CD8-positive, alpha-beta memory T cell (primary cell): ENCODE measurements around the gene CLIP3. TPM values are rescaled to one million over a fixed set of nuclear protein-coding genes. Genes with fewer than 3 reads are reported as not detected.
"Not testable (repeated sequence)": the region's sequence is repeated elsewhere in the genome, so short reads cannot be mapped to it uniquely, and the experiment has no call there.

Experiments
- CTCF ChIA-PET: fragments of 350-600 bp; sonication (Branson Sonifier 250); formaldehyde crosslinking; loops from one replicate; lab custom pipeline; 2021; ENCODE audit warnings: antibody characterized with exemption; lab: Charles Lee
- POLR2A ChIA-PET: fragments of 350-600 bp; sonication (Branson Sonifier 250); formaldehyde crosslinking; loops from one replicate; lab custom pipeline; 2021; ENCODE audit warnings: antibody characterized with exemption; lab: Charles Lee
- DNase-seq, 5 donors: peaks; one replicate each; pipeline versions ENCODE4 v3.0.0 to v3.0.0-alpha.2; 2020 to 2022; ENCODE audit warnings: mixed read lengths in 1 of 5
- H3K27ac ChIP-seq: one replicate; pipeline ENCODE4 v1.7.0; 2013; ENCODE audit warnings: low read depth, mild to moderate bottlenecking, low read length, moderate library complexity
- H3K27me3 ChIP-seq: 2 replicates; pipeline ENCODE4 v1.7.0; 2013; ENCODE audit warnings: low read length, mild to moderate bottlenecking; ENCODE audit not compliant: insufficient read depth, poor library complexity, severe bottlenecking
- H3K36me3 ChIP-seq: 2 replicates; pipeline ENCODE4 v1.7.0; 2013; ENCODE audit warnings: mild to moderate bottlenecking, low read length, moderate library complexity; ENCODE audit not compliant: insufficient read depth
- H3K4me1 ChIP-seq: 2 replicates; pipeline ENCODE4 v1.7.0; 2013; ENCODE audit warnings: mild to moderate bottlenecking, low read length, moderate library complexity; ENCODE audit not compliant: insufficient read depth
- H3K4me3 ChIP-seq: 2 replicates; pipeline ENCODE4 v1.7.0; 2013; ENCODE audit warnings: mild to moderate bottlenecking, low read length
- H3K9me3 ChIP-seq: 2 replicates; pipeline ENCODE4 v1.7.0; 2013; ENCODE audit warnings: mild to moderate bottlenecking, low read length
- H3K27ac Mint-ChIP-seq, 8 donors: one replicate each; pipeline ENCODE4 v1.8.0; 2020 to 2021; ENCODE audit warnings: mixed read lengths in 8 of 8, mild to moderate bottlenecking in 6 of 8, inconsistent platforms in 3 of 8, moderate library complexity in 3 of 8
- H3K27me3 Mint-ChIP-seq, 2 donors: one replicate each; pipeline ENCODE4 v1.8.0; 2020 to 2021; ENCODE audit warnings: mixed read lengths in 2 of 2, mild to moderate bottlenecking in 1 of 2, moderate library complexity in 1 of 2
- H3K36me3 Mint-ChIP-seq, 3 donors: one replicate each; pipeline ENCODE4 v1.8.0; 2020 to 2021; ENCODE audit warnings: mixed read lengths in 3 of 3, inconsistent platforms in 1 of 3, mild to moderate bottlenecking in 1 of 3
- H3K4me1 Mint-ChIP-seq, 3 donors: one replicate each; pipeline ENCODE4 v1.8.0; 2020 to 2021; ENCODE audit warnings: mixed read lengths in 3 of 3, inconsistent platforms in 1 of 3, mild to moderate bottlenecking in 1 of 3
- H3K4me3 Mint-ChIP-seq, 7 donors: one replicate each; pipeline ENCODE4 v1.8.0; 2020 to 2021; ENCODE audit warnings: mixed read lengths in 7 of 7, mild to moderate bottlenecking in 6 of 7, moderate library complexity in 4 of 7, inconsistent platforms in 2 of 7
- H3K9me3 Mint-ChIP-seq, 5 donors: one replicate each; pipeline ENCODE4 v1.8.0; 2020 to 2022; ENCODE audit warnings: mixed read lengths in 5 of 5, mild to moderate bottlenecking in 3 of 5, moderate library complexity in 2 of 5, inconsistent platforms in 1 of 5
- polyA plus RNA-seq: library from polyadenylated mRNA; unstranded; fragments of 300-500 nt; fragmentation: Illumina TruSeq; gene quantifications from one replicate; pipeline ENCODE4 v1.2.3, GENCODE V29; 2021
- total RNA-seq, 2 experiments: library from RNA; stranded (reverse); gene quantifications; one replicate each; pipeline ENCODE4 v1.2.3, GENCODE V29; 2021

CLIP3 gene
- total and polyA plus RNA-seq, 3 experiments from 2014 or later = 0.29 to 0.39 (median 0.33) TPM

- Mint-ChIP-seq H3K36me3 (peaks cover 0 to 31% (median 10%) of the 10 kb centered on the region in 3 donors), H3K27ac (no peak overlapping the region), H3K9me3 (no peaks in the 10 kb centered on the region), H3K4me3 (no peak overlapping the region), H3K27me3 (peaks cover 0 to 4% of the 10 kb centered on the region in 2 donors), H3K4me1 (peaks cover 6 to 12% (median 11%) of the 10 kb centered on the region in 3 donors)
- ChIA-PET CTCF (no interaction called here), POLR2A (no interaction called here)
- Histone ChIP-seq H3K4me1 (peaks cover 6% of the 10 kb centered on the region), H3K27me3 (no peaks in the 10 kb centered on the region), H3K9me3 (no peaks in the 10 kb centered on the region), H3K36me3 (no peaks in the 10 kb centered on the region), H3K4me3 (no peak overlapping the region), H3K27ac (no peak overlapping the region)
- no peak for DNase-seq
Observed at GRCh38 chr19:36041831-36042230, 9.2 kb upstream of the CLIP3 start.

- H3K9me3 Mint-ChIP-seq, H3K27me3 ChIP-seq, H3K27ac ChIP-seq, H3K9me3 ChIP-seq, H3K27me3 Mint-ChIP-seq, DNase-seq, H3K36me3 ChIP-seq, CTCF ChIA-PET, H3K4me3 Mint-ChIP-seq, H3K4me3 ChIP-seq: not testable (repeated sequence)
- H3K27ac Mint-ChIP-seq = peak overlapping the region in 2 of 8 donors; percentile 38 to 44
- POLR2A ChIA-PET = interaction anchor here (0.6 kb wide), 1 partner anchor 35 kb away, joined by 5 read pairs; no protein-coding TSS in a partner anchor
- H3K36me3 Mint-ChIP-seq = peaks cover 0 to 25% (median 10%) of the 10 kb centered on the region in 3 donors
- H3K4me1 ChIP-seq = peaks cover 11% of the 10 kb centered on the region
- peaks cover 9 to 14% (median 11%) of the 10 kb centered on the region in 3 donors for H3K4me1 Mint-ChIP-seq
Observed at GRCh38 chr19:36041092-36041491, 8.4 kb upstream of the CLIP3 start.

- H3K4me3 ChIP-seq = no peak overlapping the region
- H3K4me3 Mint-ChIP-seq = no peak overlapping the region
- H3K27me3 ChIP-seq = no peaks in the 10 kb centered on the region
- ChIA-PET CTCF (no interaction called here), POLR2A (no interaction called here)
- peaks cover 0 to 2% of the 10 kb centered on the region in 2 donors for H3K27me3 Mint-ChIP-seq
- no peaks in the 10 kb centered on the region for H3K9me3 Mint-ChIP-seq
- H3K4me1 ChIP-seq = peaks cover 17% of the 10 kb centered on the region
- DNase-seq = no peak
- no peak overlapping the region for H3K27ac ChIP-seq
- H3K4me1 Mint-ChIP-seq = peaks cover 15 to 19% (median 15%) of the 10 kb centered on the region in 3 donors
- no peaks in the 10 kb centered on the region for H3K9me3 ChIP-seq
- H3K27ac Mint-ChIP-seq = peak overlapping the region in 1 of 8 donors; percentile 93
- peaks cover 0 to 25% (median 10%) of the 10 kb centered on the region in 3 donors for H3K36me3 Mint-ChIP-seq
- no peaks in the 10 kb centered on the region for H3K36me3 ChIP-seq
Observed at GRCh38 chr19:36040495-36040894, 7.8 kb upstream of the CLIP3 start.

GRCh38 chr19:36031308-36031707 is 1.4 kb downstream of the CLIP3 start:
- DNase-seq = no peak
- Histone ChIP-seq H3K36me3 (peaks cover 4% of the 10 kb centered on the region), H3K27me3 (no peaks in the 10 kb centered on the region), H3K27ac (no peak overlapping the region), H3K4me3 (no peak overlapping the region), H3K9me3 (no peaks in the 10 kb centered on the region), H3K4me1 (peaks cover 15% of the 10 kb centered on the region)
- H3K4me3 Mint-ChIP-seq = no peak overlapping the region
- H3K36me3 Mint-ChIP-seq = peaks cover 9 to 32% (median 11%) of the 10 kb centered on the region in 3 donors
- ChIA-PET POLR2A (no interaction called here), CTCF (no interaction called here)
- peaks cover 16 to 31% (median 23%) of the 10 kb centered on the region in 3 donors for H3K4me1 Mint-ChIP-seq
- H3K27me3 Mint-ChIP-seq = peaks cover 0 to 11% of the 10 kb centered on the region in 2 donors
- H3K9me3 Mint-ChIP-seq = no peaks in the 10 kb centered on the region
- H3K27ac Mint-ChIP-seq = peak overlapping the region in 2 of 8 donors; percentile 38 to 54

DNA sequence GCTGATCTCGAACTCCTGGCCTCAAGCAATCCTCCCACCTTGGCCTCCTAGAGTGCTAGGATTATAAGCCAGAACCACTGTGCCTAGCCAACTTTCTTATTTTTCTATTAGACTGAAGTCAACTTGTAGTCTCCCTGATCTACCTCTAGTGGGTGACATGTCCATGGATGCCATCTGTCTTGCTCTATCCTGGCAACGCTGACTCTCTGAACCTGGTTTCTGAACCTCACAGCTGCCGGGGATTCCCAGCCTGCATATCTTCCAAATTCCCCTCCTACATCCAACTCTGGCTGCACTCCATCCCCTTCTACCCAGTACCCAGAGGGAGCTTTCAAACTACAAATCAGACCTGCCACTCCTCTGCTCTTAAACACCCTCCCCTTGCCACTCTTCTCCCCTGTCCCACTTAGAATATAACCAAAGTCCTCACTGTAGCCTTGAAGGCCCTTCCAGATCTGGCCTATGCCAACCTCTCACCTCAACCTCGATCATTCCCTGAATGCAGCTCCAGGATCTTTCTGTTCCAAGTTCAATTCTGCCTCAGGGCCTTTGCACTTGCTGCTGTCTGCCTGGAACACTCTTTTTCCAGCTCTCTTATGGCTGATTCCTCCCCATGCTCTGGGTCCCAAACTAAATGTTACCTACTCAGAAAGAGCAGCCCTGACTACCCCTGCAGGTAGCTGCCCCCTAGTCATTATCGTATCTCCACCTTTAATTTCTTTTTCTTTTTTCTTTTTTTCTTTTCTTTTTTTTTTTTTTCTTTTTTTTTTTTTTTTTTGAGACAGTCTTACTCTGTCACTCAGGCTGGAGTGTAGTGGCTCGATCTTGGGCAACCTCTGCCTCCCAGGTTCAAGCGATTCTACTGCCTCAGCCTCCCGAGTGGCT is 2.2 kb downstream of the CLIP3 start:
- no peaks in the 10 kb centered on the region for H3K9me3 Mint-ChIP-seq
- H3K27ac Mint-ChIP-seq = peak overlapping the region in 1 of 8 donors; percentile 78
- Histone ChIP-seq H3K27ac (no peak overlapping the region), H3K27me3 (no peaks in the 10 kb centered on the region), H3K36me3 (peaks cover 4% of the 10 kb centered on the region), H3K4me1 (peaks cover 7% of the 10 kb centered on the region), H3K4me3 (no peak overlapping the region), H3K9me3 (no peaks in the 10 kb centered on the region)
- H3K27me3 Mint-ChIP-seq = peaks cover 0 to 11% of the 10 kb centered on the region in 2 donors
- DNase-seq = no peak
- H3K4me1 Mint-ChIP-seq = peaks cover 12 to 23% (median 17%) of the 10 kb centered on the region in 3 donors
- H3K4me3 Mint-ChIP-seq = no peak overlapping the region
- peaks cover 9 to 32% (median 12%) of the 10 kb centered on the region in 3 donors for H3K36me3 Mint-ChIP-seq
- ChIA-PET POLR2A (no interaction called here), CTCF (interaction anchor here (0.8 kb wide), 1 partner anchor 31 kb away, joined by 3 read pairs; no protein-coding TSS in a partner anchor)

- peaks cover 0 to 8% of the 10 kb centered on the region in 2 donors for H3K27me3 Mint-ChIP-seq
- peaks cover 6 to 22% (median 10%) of the 10 kb centered on the region in 3 donors for H3K36me3 Mint-ChIP-seq
- POLR2A ChIA-PET = interaction anchor here (0.7 kb wide), 1 partner anchor 29 kb away, joined by 5 read pairs; no protein-coding TSS in a partner anchor
- peaks cover 1 to 11% (median 9%) of the 10 kb centered on the region in 3 donors for H3K4me1 Mint-ChIP-seq
- H3K27ac Mint-ChIP-seq = peak overlapping the region in 2 of 8 donors; percentile 14 to 87
- CTCF ChIA-PET = no interaction called here
- no peaks in the 10 kb centered on the region for H3K27me3 ChIP-seq
- DNase-seq = no peak
- no peak overlapping the region for H3K4me3 Mint-ChIP-seq
- H3K9me3 Mint-ChIP-seq = no peaks in the 10 kb centered on the region
- no peak overlapping the region for H3K4me3 ChIP-seq
- H3K9me3 ChIP-seq = no peaks in the 10 kb centered on the region
- H3K36me3 ChIP-seq = no peaks in the 10 kb centered on the region
- no peaks in the 10 kb centered on the region for H3K4me1 ChIP-seq
- no peak overlapping the region for H3K27ac ChIP-seq
Observed at GRCh38 chr19:36028313-36029041, 4.2 kb downstream of the CLIP3 start.

- Mint-ChIP-seq H3K4me3 (no peak overlapping the region), H3K9me3 (no peaks in the 10 kb centered on the region), H3K36me3 (peaks cover 11 to 27% (median 14%) of the 10 kb centered on the region in 3 donors), H3K27ac (no peak overlapping the region), H3K4me1 (peaks cover 1 to 9% (median 7%) of the 10 kb centered on the region in 3 donors), H3K27me3 (peaks cover 0 to 8% of the 10 kb centered on the region in 2 donors)
- CTCF ChIA-PET = no interaction called here
- Histone ChIP-seq H3K27ac (no peak overlapping the region), H3K4me3 (no peak overlapping the region), H3K27me3 (no peaks in the 10 kb centered on the region), H3K9me3 (no peaks in the 10 kb centered on the region), H3K4me1 (no peaks in the 10 kb centered on the region), H3K36me3 (no peaks in the 10 kb centered on the region)
- no peak for DNase-seq
- POLR2A ChIA-PET = no interaction called here
Observed at GRCh38 chr19:36027696-36028095, 5.0 kb downstream of the CLIP3 start.
